Measurements from ENCODE around the gene GPR78.
"Not testable (repeated sequence)": the region's sequence is repeated elsewhere in the genome, so short reads cannot be mapped to it uniquely, and the experiment has no call there.

DNA sequence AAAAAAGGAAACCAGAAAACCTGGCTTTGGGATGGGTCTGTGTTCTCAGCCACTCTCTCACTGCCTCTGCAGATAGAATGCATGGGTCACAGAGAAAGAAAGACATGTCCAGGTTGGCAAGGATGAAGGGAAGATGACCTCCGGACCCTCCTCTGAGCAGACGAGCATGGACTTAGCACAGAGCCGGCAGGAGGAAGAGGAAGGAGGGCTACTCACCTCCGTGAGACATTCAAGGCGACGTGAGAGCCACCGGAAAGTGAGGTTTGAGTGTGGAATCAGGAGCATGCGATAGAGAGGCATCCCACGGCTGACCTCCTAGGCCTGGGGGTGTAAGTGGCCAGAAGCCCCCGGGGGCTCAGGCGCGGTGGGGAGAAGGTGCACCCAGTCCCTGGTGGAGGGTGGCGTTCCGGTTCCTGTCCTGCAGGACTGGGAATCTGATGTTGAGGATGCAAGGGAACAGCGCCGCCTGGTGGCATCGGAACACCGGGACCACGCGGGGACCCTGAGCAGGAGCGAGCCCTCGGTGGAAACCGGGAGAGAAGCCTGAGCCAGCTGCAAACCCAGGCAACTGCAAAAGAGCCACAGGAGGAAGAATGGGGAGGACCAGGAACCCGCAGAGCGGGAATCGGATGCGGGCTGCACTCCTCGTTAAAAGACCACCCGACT, 50.2 kb downstream of the GPR78 start:
- TF ChIP-seq EZH2phosphoT487 (IDR thresholded peaks at IDR 0.05; ENCODE audit: insufficient read depth, low read depth); EZH2 (IDR thresholded peaks at IDR 0.05; ENCODE audit: insufficient read depth, poor library complexity, severe bottlenecking): not testable (repeated sequence)
